OCI-LY1 (cell line): ENCODE measurements around the gene TMEM178B.

Experiments used
- CTCF ChIP-seq: fragments of 200-600 bp; sonication (generic), shearing (Covaris generic); IDR thresholded peaks from 2 replicates; pipeline ENCODE4 v1.5.1; 2017; ENCODE audit warnings: mild to moderate bottlenecking, antibody characterized with exemption, low read length, moderate library complexity, mixed read lengths
- EZH2 ChIP-seq: fragments of 200-600 bp; sonication (generic), shearing (Covaris generic); IDR thresholded peaks from 2 replicates; pipeline ENCODE4 v1.8.0; 2017; ENCODE audit warnings: borderline replicate concordance, mixed run types, mild to moderate bottlenecking, antibody characterized with exemption, low read length, moderate library complexity, mixed read lengths

- TF ChIP-seq CTCF (no peak), EZH2 (no peak)
Measured at GRCh38 chr7:141281311-141281710, 207.4 kb downstream of the TMEM178B start.
